Neural crest cell (in vitro differentiated cells): ENCODE results near the gene GJA3. TPM values are rescaled to one million over a fixed set of nuclear protein-coding genes. Genes with fewer than 3 reads are reported as not detected.

Source experiments
- DNase-seq: peaks from one replicate; pipeline ENCODE4 v3.0.0; 2021; ENCODE audit warnings: low read depth, mixed read lengths, low spot score
- H3K27ac Mint-ChIP-seq: one replicate; pipeline ENCODE4 v1.8.0; 2021; ENCODE audit warnings: mild to moderate bottlenecking, mixed read lengths; ENCODE audit not compliant: unreplicated experiment
- H3K27me3 Mint-ChIP-seq: 2 replicates; pipeline ENCODE4 v1.8.0; 2021; ENCODE audit warnings: low read depth, mild to moderate bottlenecking, mixed read lengths
- H3K36me3 Mint-ChIP-seq: 2 replicates; pipeline ENCODE4 v1.8.0; 2021; ENCODE audit warnings: low read depth, mild to moderate bottlenecking, mixed read lengths
- H3K4me1 Mint-ChIP-seq: 2 replicates; pipeline ENCODE4 v1.8.0; 2021; ENCODE audit warnings: mixed read lengths
- H3K4me3 Mint-ChIP-seq: one replicate; pipeline ENCODE4 v1.8.0; 2021; ENCODE audit warnings: mild to moderate bottlenecking, mixed read lengths
- H3K9me3 Mint-ChIP-seq: 2 replicates; pipeline ENCODE4 v1.8.0; 2021; ENCODE audit warnings: mixed read lengths
- CTCF ChIP-seq: fragments of 200-600 bp; sonication (generic); conservative IDR thresholded peaks from 2 replicates; pipeline ENCODE4 v1.5.0; 2021; ENCODE audit warnings: antibody characterized with exemption, mild to moderate bottlenecking
- total RNA-seq: library from RNA; stranded (reverse); gene quantifications from 2 replicates; pipeline ENCODE4 v1.2.1, GENCODE V29; 2021

The GJA3 gene
- total RNA-seq, 1 donor from 2014 or later, result not detected

- no peak for DNase-seq
- Mint-ChIP-seq H3K4me3 (no peak overlapping the region), H3K4me1 (peaks cover 10% of the 10 kb centered on the region), H3K36me3 (no peaks in the 10 kb centered on the region), H3K27me3 (peaks cover 45% of the 10 kb centered on the region), H3K9me3 (no peaks in the 10 kb centered on the region), H3K27ac (no peak overlapping the region)
- no peak for TF ChIP-seq CTCF
Observed at GRCh38 chr13:20151612-20152011, 9.2 kb downstream of the GJA3 start.

GRCh38 chr13:20151016-20151415 is 9.8 kb downstream of the GJA3 start:
- H3K4me3 Mint-ChIP-seq, result no peak overlapping the region
- H3K36me3 Mint-ChIP-seq, result no peaks in the 10 kb centered on the region
- no peaks in the 10 kb centered on the region for H3K9me3 Mint-ChIP-seq
- H3K4me1 Mint-ChIP-seq, result peaks cover 10% of the 10 kb centered on the region
- no peak overlapping the region for H3K27ac Mint-ChIP-seq
- TF ChIP-seq CTCF, result no peak
- no peak for DNase-seq
- H3K27me3 Mint-ChIP-seq, result peaks cover 39% of the 10 kb centered on the region

- Mint-ChIP-seq H3K9me3 (no peaks in the 10 kb centered on the region), H3K36me3 (no peaks in the 10 kb centered on the region), H3K27me3 (peaks cover 36% of the 10 kb centered on the region), H3K4me3 (no peak overlapping the region), H3K4me1 (peaks cover 10% of the 10 kb centered on the region), H3K27ac (no peak overlapping the region)
- no peak for DNase-seq
- TF ChIP-seq CTCF, result no peak
Observed at GRCh38 chr13:20150561-20150960, 10.3 kb downstream of the GJA3 start.

GRCh38 chr13:20149762-20150161 is 11.1 kb downstream of the GJA3 start:
- TF ChIP-seq CTCF, result no peak
- H3K4me3 Mint-ChIP-seq, result no peak overlapping the region
- no peak for DNase-seq
- peaks cover 32% of the 10 kb centered on the region for H3K27me3 Mint-ChIP-seq
- H3K9me3 Mint-ChIP-seq, result no peaks in the 10 kb centered on the region
- H3K4me1 Mint-ChIP-seq, result peaks cover 10% of the 10 kb centered on the region
- no peaks in the 10 kb centered on the region for H3K36me3 Mint-ChIP-seq
- no peak overlapping the region for H3K27ac Mint-ChIP-seq

GRCh38 chr13:20148501-20149183 is 12.2 kb downstream of the GJA3 start:
- TF ChIP-seq CTCF, result no peak
- H3K36me3 Mint-ChIP-seq, result no peaks in the 10 kb centered on the region
- DNase-seq, result no peak
- peaks cover 10% of the 10 kb centered on the region for H3K4me1 Mint-ChIP-seq
- H3K9me3 Mint-ChIP-seq, result no peaks in the 10 kb centered on the region
- no peak overlapping the region for H3K27ac Mint-ChIP-seq
- peaks cover 22% of the 10 kb centered on the region for H3K27me3 Mint-ChIP-seq
- H3K4me3 Mint-ChIP-seq, result no peak overlapping the region
